ENCODE measurements around the gene DYDC2.
A peak's percentile ranks its signal among the peaks of the same experiment; 100 is the strongest.
"Not testable (repeated sequence)": the region's sequence is repeated elsewhere in the genome, so short reads cannot be mapped to it uniquely, and the experiment has no call there.

The DYDC2 gene

GRCh38 chr10:80356563-80356988 is at the start of gene DYDC2, which contains the start of gene DYDC1:
Gene DYDC2, plus strand, starts transcription at chr10:80356781. Its CDS starts 5,663 bp downstream, at chr10:80362444.
Gene DYDC1, minus strand, starts transcription at chr10:80356755. Its CDS starts 4,154 bp downstream, at chr10:80352601.
- DNase-seq (ENCODE audit: low read depth): peak; percentile 14

- DNase-seq (ENCODE audit: low read depth): no peak
These were observed 43.1 kb upstream of the DYDC2 start for GRCh38 chr10:80313523-80313922.

- no peak for DNase-seq (ENCODE audit: low read depth)
These were observed 41.2 kb upstream of the DYDC2 start for GRCh38 chr10:80315391-80315790.

- DNase-seq (ENCODE audit: low read depth): no peak
These were observed 37.8 kb upstream of the DYDC2 start for GRCh38 chr10:80318742-80319141.

- no peak for DNase-seq (ENCODE audit: low read depth)
These were observed 37.3 kb upstream of the DYDC2 start for GRCh38 chr10:80319318-80319717.

- no peak for DNase-seq (ENCODE audit: low read depth)
These were observed 36.8 kb upstream of the DYDC2 start for GRCh38 chr10:80319725-80320290.

GRCh38 chr10:80320377-80320776 is 36.2 kb upstream of the DYDC2 start:
- no peak for DNase-seq (ENCODE audit: low read depth)

- no peak for DNase-seq (ENCODE audit: low read depth)
These were observed 35.4 kb upstream of the DYDC2 start for GRCh38 chr10:80321183-80321582.

- no peak for DNase-seq (ENCODE audit: low read depth)
These were observed 34.4 kb upstream of the DYDC2 start for GRCh38 chr10:80322158-80322557.

- DNase-seq (ENCODE audit: low read depth): no peak
These were observed 33.9 kb upstream of the DYDC2 start for GRCh38 chr10:80322711-80323110.

- no peak for DNase-seq (ENCODE audit: low read depth)
These were observed 33.3 kb upstream of the DYDC2 start for GRCh38 chr10:80323311-80323710.

GRCh38 chr10:80324086-80324485 is 32.5 kb upstream of the DYDC2 start:
- DNase-seq (ENCODE audit: low read depth): peak; percentile 26

- DNase-seq (ENCODE audit: low read depth): no peak
These were observed 31.7 kb upstream of the DYDC2 start for GRCh38 chr10:80324891-80325364.

- no peak for DNase-seq (ENCODE audit: low read depth)
These were observed 22.6 kb upstream of the DYDC2 start for GRCh38 chr10:80333983-80334382.

- DNase-seq (ENCODE audit: low read depth): no peak
These were observed 12.3 kb upstream of the DYDC2 start for GRCh38 chr10:80344276-80344675.

GRCh38 chr10:80344912-80345311 is 11.7 kb upstream of the DYDC2 start:
- no peak for DNase-seq (ENCODE audit: low read depth)

GRCh38 chr10:80350251-80350650 is 6.3 kb upstream of the DYDC2 start:
- DNase-seq (ENCODE audit: low read depth): no peak

GRCh38 chr10:80351220-80351619 is 5.4 kb upstream of the DYDC2 start:
- DNase-seq (ENCODE audit: low read depth): no peak

GRCh38 chr10:80356989-80357850 is 639 bp downstream of the DYDC2 start:
- no peak for DNase-seq (ENCODE audit: low read depth)

- DNase-seq (ENCODE audit: low read depth): no peak
These were observed 1.2 kb downstream of the DYDC2 start for GRCh38 chr10:80357851-80358125.

- DNase-seq (ENCODE audit: low read depth): not testable (repeated sequence)
These were observed 2.3 kb downstream of the DYDC2 start for GRCh38 chr10:80358925-80359324.

GRCh38 chr10:80359644-80360043 is 3.1 kb downstream of the DYDC2 start:
- DNase-seq (ENCODE audit: low read depth): no peak

GRCh38 chr10:80365510-80365909 is 8.9 kb downstream of the DYDC2 start:
- DNase-seq (ENCODE audit: low read depth): no peak

- no peak for DNase-seq (ENCODE audit: low read depth)
These were observed 14.9 kb downstream of the DYDC2 start for GRCh38 chr10:80371467-80371866.

All from iris pigment epithelial cell (primary cell).